Measurements from ENCODE around the gene KDM7A. TPM values are rescaled to one million over a fixed set of nuclear protein-coding genes. Genes with fewer than 3 reads are reported as not detected.

KDM7A gene
- total RNA-seq, 4 donors from 2014 or later = 15.3 to 34.5 (median 23.2) TPM

DNA sequence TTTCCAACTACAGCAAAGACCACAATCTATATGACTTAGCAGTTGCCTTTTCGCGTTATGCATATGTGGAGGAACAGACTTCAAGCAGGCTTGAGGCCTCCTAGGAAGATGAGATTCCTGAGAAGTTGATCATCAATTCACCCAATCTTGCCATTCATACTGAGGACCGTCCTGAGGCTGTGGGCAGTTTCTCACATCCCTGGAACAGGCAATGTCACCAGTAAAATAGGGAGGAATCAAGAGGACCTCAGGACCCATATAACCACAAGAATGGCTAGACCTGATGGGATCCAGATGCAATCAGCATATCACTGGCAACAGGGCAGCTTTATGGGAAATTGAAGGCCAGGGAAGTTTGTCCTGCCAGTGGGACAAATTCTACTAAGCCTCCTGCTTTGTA is 17.3 kb downstream of the KDM7A start:
- H3K4me1 ChIP-seq = peaks cover 0 to 14% (median 5%) of the 10 kb centered on the region in 4 donors
- no peaks in the 10 kb centered on the region for H3K27me3 ChIP-seq
- no peak for DNase-seq (ENCODE audit: low spot score in 2 of 2)
- TF ChIP-seq, protein P1, sequence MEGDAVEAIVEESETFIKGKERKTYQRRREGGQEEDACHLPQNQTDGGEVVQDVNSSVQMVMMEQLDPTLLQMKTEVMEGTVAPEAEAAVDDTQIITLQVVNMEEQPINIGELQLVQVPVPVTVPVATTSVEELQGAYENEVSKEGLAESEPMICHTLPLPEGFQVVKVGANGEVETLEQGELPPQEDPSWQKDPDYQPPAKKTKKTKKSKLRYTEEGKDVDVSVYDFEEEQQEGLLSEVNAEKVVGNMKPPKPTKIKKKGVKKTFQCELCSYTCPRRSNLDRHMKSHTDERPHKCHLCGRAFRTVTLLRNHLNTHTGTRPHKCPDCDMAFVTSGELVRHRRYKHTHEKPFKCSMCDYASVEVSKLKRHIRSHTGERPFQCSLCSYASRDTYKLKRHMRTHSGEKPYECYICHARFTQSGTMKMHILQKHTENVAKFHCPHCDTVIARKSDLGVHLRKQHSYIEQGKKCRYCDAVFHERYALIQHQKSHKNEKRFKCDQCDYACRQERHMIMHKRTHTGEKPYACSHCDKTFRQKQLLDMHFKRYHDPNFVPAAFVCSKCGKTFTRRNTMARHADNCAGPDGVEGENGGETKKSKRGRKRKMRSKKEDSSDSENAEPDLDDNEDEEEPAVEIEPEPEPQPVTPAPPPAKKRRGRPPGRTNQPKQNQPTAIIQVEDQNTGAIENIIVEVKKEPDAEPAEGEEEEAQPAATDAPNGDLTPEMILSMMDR (IDR thresholded peaks at IDR 0.05) = no peak
- TF ChIP-seq EP300 (IDR thresholded peaks at IDR 0.05) = no peak
- no peak for TF ChIP-seq POLR2A (IDR thresholded peaks at IDR 0.05)
- H3K4me3 ChIP-seq = no peak overlapping the region
- no peak overlapping the region for H3K27ac ChIP-seq
- WGBS, 2 donors = 89 to 92% methylated on average over 3 of the region's 3 CpGs
- H3K9me3 ChIP-seq = no peaks in the 10 kb centered on the region
- no peaks in the 10 kb centered on the region for H3K36me3 ChIP-seq

DNA sequence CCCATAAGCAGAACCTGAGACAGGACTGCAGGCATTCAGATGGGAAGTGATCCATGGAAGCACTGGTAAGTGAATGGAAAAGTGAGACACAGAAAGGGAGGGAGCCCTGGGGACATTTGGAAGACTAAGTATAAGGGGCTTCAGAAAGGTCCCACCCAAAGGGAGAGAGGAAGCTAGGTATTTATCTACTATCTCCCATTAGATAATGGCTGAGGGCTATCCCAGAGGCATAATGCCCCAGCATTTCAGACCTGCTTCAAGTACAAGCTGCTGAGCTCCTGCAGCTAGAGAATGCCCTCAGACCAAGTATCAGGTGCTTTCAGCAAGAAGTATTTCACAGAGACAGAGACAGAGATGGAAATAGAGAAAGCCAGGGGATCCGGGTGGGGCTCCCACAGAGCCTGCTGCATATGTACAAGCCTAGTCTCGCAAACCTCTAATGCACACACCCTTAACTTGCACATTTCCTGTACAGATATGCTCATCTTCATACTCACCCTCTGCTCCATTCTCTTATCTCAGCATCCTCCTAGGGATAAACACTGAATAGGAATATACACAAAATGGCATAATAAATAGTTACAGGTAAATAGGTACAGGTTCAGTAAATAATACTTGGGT is 20.2 kb downstream of the KDM7A start:
- no peak for TF ChIP-seq POLR2A (IDR thresholded peaks at IDR 0.05)
- no peak for TF ChIP-seq EP300 (IDR thresholded peaks at IDR 0.05)
- TF ChIP-seq, protein P1 (IDR thresholded peaks at IDR 0.05) = no peak
- no peaks in the 10 kb centered on the region for H3K36me3 ChIP-seq
- no peaks in the 10 kb centered on the region for H3K27me3 ChIP-seq
- H3K4me3 ChIP-seq = no peak overlapping the region
- WGBS, 2 donors = 88 to 97% methylated on average over 2 of the region's 2 CpGs
- H3K4me1 ChIP-seq = peaks cover 0 to 15% (median 9%) of the 10 kb centered on the region in 4 donors
- DNase-seq (ENCODE audit: low spot score in 2 of 2) = no peak
- no peaks in the 10 kb centered on the region for H3K9me3 ChIP-seq
- H3K27ac ChIP-seq = no peak overlapping the region

DNA sequence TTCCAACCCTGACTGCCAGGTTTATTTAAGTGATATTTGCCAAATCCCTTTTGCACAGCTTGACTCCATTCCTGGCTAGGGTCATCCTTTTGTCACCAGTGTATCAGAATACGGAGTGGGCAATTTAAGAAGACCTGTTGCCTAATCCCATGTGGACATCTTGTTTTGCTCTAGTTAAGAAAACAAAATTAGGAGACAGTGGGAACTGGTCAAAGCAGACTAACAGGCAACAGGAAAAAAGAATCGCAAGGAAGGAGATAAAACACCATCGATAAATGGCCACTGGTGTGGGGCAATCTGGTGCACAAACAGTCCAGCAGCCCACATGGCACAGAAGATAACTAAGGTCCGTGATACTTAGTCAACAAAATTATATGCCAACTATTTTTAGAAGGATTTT is 21.4 kb downstream of the KDM7A start:
- WGBS, 2 donors = 76 to 83% methylated on average over 4 of the region's 4 CpGs
- peaks cover 0 to 14% (median 9%) of the 10 kb centered on the region in 4 donors for H3K4me1 ChIP-seq
- no peak overlapping the region for H3K27ac ChIP-seq

DNA sequence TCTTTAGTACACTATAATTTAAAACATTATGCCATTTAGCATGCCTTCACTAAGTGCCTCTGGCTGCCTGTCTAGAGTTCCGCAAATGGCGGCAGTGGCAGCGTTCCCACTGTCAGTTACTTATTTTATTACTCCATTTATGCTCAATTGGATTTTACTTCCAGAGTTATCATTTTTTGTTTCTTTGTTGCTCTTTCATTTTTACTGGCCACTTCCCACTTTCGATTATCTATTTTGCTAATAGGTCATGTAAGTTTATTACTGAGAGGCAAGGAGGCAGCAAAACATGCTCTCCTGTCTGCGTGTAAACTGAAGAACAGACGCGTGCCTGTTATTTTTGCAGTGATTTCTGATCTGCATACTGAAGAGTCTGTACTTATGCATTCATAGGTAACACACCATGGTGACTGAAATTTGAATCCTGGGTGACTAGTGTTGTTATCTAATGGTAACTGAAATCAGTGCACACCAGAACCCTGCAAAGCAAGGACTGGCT is 23.1 kb downstream of the KDM7A start:
- Histone ChIP-seq H3K4me3 (no peak overlapping the region), H3K9me3 (no peaks in the 10 kb centered on the region), H3K27me3 (no peaks in the 10 kb centered on the region), H3K4me1 (peaks cover 0 to 24% (median 6%) of the 10 kb centered on the region in 4 donors), H3K36me3 (no peaks in the 10 kb centered on the region), H3K27ac (no peak overlapping the region)
- WGBS, 2 donors = 74 to 83% methylated on average over 7 of the region's 7 CpGs
- no peak for DNase-seq (ENCODE audit: low spot score in 2 of 2)
- TF ChIP-seq, protein P1 (IDR thresholded peaks at IDR 0.05) = no peak
- TF ChIP-seq EP300 (IDR thresholded peaks at IDR 0.05) (no peak), POLR2A (IDR thresholded peaks at IDR 0.05) (no peak)

More for the DNA sequence above, 21.4 kb downstream of the KDM7A start:
- Histone ChIP-seq H3K36me3 (no peaks in the 10 kb centered on the region), H3K4me3 (no peak overlapping the region), H3K9me3 (no peaks in the 10 kb centered on the region), H3K27me3 (no peaks in the 10 kb centered on the region)
- DNase-seq (ENCODE audit: low spot score in 2 of 2) = no peak
- no peak for TF ChIP-seq POLR2A (IDR thresholded peaks at IDR 0.05)
- TF ChIP-seq EP300 (IDR thresholded peaks at IDR 0.05) = no peak
- TF ChIP-seq, protein P1 (IDR thresholded peaks at IDR 0.05) = no peak

DNA sequence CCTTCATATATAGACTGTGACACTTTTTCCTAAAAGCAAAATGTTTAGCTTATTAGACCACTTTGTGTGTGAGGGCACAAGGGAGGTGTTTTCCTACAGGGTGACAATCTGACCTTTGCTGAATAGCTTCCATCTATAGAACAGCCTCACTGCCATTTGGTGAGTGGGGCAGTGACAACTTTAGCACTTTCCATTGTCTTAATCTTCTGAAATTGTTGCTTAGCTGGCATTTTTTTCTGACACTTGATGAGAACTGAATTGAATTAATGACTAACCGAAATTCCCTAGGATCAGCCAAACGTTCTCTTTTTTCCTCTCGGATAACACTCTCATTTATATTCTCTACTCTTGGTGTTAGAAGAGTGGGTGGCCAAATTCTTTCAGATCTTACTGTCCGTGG is 30.2 kb downstream of the KDM7A start:
- DNase-seq (ENCODE audit: low spot score in 2 of 2) = no peak
- TF ChIP-seq, protein P1 (IDR thresholded peaks at IDR 0.05) = no peak
- TF ChIP-seq POLR2A (IDR thresholded peaks at IDR 0.05) = no peak
- TF ChIP-seq EP300 (IDR thresholded peaks at IDR 0.05) = no peak
- Histone ChIP-seq H3K9me3 (no peaks in the 10 kb centered on the region), H3K4me1 (peaks cover 0 to 13% (median 1%) of the 10 kb centered on the region in 4 donors), H3K36me3 (peaks cover 0 to 9% (median 0%) of the 10 kb centered on the region in 3 donors), H3K27me3 (no peaks in the 10 kb centered on the region), H3K4me3 (no peak overlapping the region), H3K27ac (no peak overlapping the region)
- 50 to 51% methylated on average over 4 of the region's 4 CpGs for WGBS, 2 donors

Measured in tibial nerve (tissue), 4 donors.